Neural cell (in vitro differentiated cells): ENCODE measurements around the gene ADGRF5. TPM values are rescaled to one million over a fixed set of nuclear protein-coding genes. Genes with fewer than 3 reads are reported as not detected.

Source experiments
- H2AFZ ChIP-seq: fragments of 200-600, 300-800 bp; sonication (generic), shearing (Covaris generic); 2 replicates; pipeline ENCODE4 v1.6.0; 2014; ENCODE audit warnings: low read depth, mild to moderate bottlenecking, antibody characterized with exemption, low read length, moderate library complexity
- H3F3A ChIP-seq: fragments of 200-600 bp; shearing (Covaris generic); 2 replicates; pipeline ENCODE4 v1.6.1; 2016; ENCODE audit warnings: mild to moderate bottlenecking, moderate library complexity, mixed read lengths, antibody characterized with exemption, low read length; ENCODE audit not compliant: insufficient read depth, poor library complexity, severe bottlenecking
- H3K27ac ChIP-seq: fragments of 200-600, 300-800 bp; sonication (generic), shearing (Covaris generic); 2 replicates; pipeline ENCODE4 v1.5.1; 2014; ENCODE audit warnings: mild to moderate bottlenecking, low read length, moderate library complexity
- H3K27me3 ChIP-seq: fragments of 300-800, 200-600 bp; sonication (generic), shearing (Covaris generic); 2 replicates; pipeline ENCODE4 v1.6.0; 2014; ENCODE audit warnings: mild to moderate bottlenecking, low read depth, low read length, moderate library complexity; ENCODE audit not compliant: insufficient read depth
- H3K36me3 ChIP-seq: fragments of 300-800, 200-600 bp; sonication (generic), shearing (Covaris generic); 2 replicates; pipeline ENCODE4 v1.5.1; 2014; ENCODE audit warnings: mild to moderate bottlenecking, antibody characterized with exemption, low read length, moderate library complexity; ENCODE audit not compliant: insufficient read depth
- H3K4me2 ChIP-seq: fragments of 300-800, 200-600 bp; sonication (generic), shearing (Covaris generic); 2 replicates; pipeline ENCODE4 v1.6.0; 2014; ENCODE audit warnings: mild to moderate bottlenecking, low read length
- H3K4me3 ChIP-seq: fragments of 300-800, 200-600 bp; sonication (generic), shearing (Covaris generic); 2 replicates; pipeline ENCODE4 v1.5.1; 2014; ENCODE audit warnings: mild to moderate bottlenecking, low read length, moderate library complexity
- H3K79me2 ChIP-seq: fragments of 200-600 bp; shearing (Covaris generic); replicated peaks from 2 replicates; pipeline ENCODE4 v1.6.0; 2014; ENCODE audit warnings: mild to moderate bottlenecking, low read length, moderate library complexity; ENCODE audit not compliant: insufficient read depth
- H3K9ac ChIP-seq: fragments of 300-800, 200-600 bp; sonication (generic), shearing (Covaris generic); 2 replicates; pipeline ENCODE4 v1.6.1; 2016; ENCODE audit warnings: mild to moderate bottlenecking, low read length, mixed read lengths
- H3K9me2 ChIP-seq: fragments of 200-600 bp; shearing (Covaris generic); 2 replicates; pipeline ENCODE4 v1.6.1; 2016; ENCODE audit warnings: mild to moderate bottlenecking, low read length, mixed read lengths; ENCODE audit not compliant: insufficient read depth
- H3K9me3 ChIP-seq: fragments of 200-600, 300-800 bp; sonication (generic), shearing (Covaris generic); 2 replicates; pipeline ENCODE4 v1.6.1; 2016; ENCODE audit warnings: mild to moderate bottlenecking, mixed run types, low read length, moderate library complexity, mixed read lengths
- H4K20me1 ChIP-seq: fragments of 200-600 bp; shearing (Covaris generic); 2 replicates; pipeline ENCODE4 v1.6.1; 2016; ENCODE audit warnings: mild to moderate bottlenecking, mixed run types; ENCODE audit not compliant: insufficient read depth
- EP300 ChIP-seq: fragments of 450-650 bp; conservative IDR thresholded peaks from 2 replicates; pipeline ENCODE4 v1.6.1; 2014; ENCODE audit warnings: antibody characterized with exemption, mild to moderate bottlenecking, moderate library complexity; ENCODE audit not compliant: poor library complexity, severe bottlenecking
- EZH2 ChIP-seq: fragments of 200-600, 300-800 bp; shearing (Covaris generic), sonication (generic); IDR thresholded peaks from 2 replicates; pipeline ENCODE4 v1.6.1; 2014; ENCODE audit warnings: antibody characterized with exemption, low read length, borderline replicate concordance, mild to moderate bottlenecking; ENCODE audit not compliant: insufficient read depth, poor library complexity, severe bottlenecking
- MXI1 ChIP-seq: fragments of 450-650 bp; conservative IDR thresholded peaks from 2 replicates; pipeline ENCODE4 v1.6.1; 2014; ENCODE audit warnings: antibody characterized with exemption, mild to moderate bottlenecking; ENCODE audit not compliant: poor library complexity, severe bottlenecking
- POLR2AphosphoS5 ChIP-seq: IDR thresholded peaks from 2 replicates; pipeline ENCODE4 v1.6.1; 2012
- RAD21 ChIP-seq: fragments of 450-650 bp; conservative IDR thresholded peaks from 2 replicates; pipeline ENCODE4 v1.6.1; 2014; ENCODE audit warnings: antibody characterized with exemption, mild to moderate bottlenecking, moderate library complexity
- SMC3 ChIP-seq: fragments of 450-650 bp; conservative IDR thresholded peaks from 2 replicates; pipeline ENCODE4 v1.6.1; 2014; ENCODE audit warnings: antibody characterized with exemption, mild to moderate bottlenecking, moderate library complexity; ENCODE audit not compliant: poor library complexity
- TAF1 ChIP-seq: IDR thresholded peaks from 2 replicates; pipeline ENCODE4 v1.6.1; 2012; ENCODE audit warnings: low read depth
- polyA plus RNA-seq: library from polyadenylated mRNA; depleted of rRNA; stranded (reverse); fragments of >200 nt; gene quantifications from 2 replicates; pipeline ENCODE4 v1.2.3, GENCODE V29; 2014
- TF ChIP-seq, protein P1 (sequence below): fragments of 450-650 bp; IDR thresholded peaks from 2 replicates; pipeline ENCODE4 v1.5.1; 2014; ENCODE audit warnings: antibody characterized with exemption, mild to moderate bottlenecking, moderate library complexity; ENCODE audit not compliant: poor library complexity, severe bottlenecking
- TF ChIP-seq, protein P2 (sequence below): IDR thresholded peaks from 2 replicates; pipeline ENCODE4 v1.6.1; 2012; ENCODE audit warnings: borderline replicate concordance

The ADGRF5 gene
- polyA plus RNA-seq, 1 donor from 2014 or later, result not detected

DNA sequence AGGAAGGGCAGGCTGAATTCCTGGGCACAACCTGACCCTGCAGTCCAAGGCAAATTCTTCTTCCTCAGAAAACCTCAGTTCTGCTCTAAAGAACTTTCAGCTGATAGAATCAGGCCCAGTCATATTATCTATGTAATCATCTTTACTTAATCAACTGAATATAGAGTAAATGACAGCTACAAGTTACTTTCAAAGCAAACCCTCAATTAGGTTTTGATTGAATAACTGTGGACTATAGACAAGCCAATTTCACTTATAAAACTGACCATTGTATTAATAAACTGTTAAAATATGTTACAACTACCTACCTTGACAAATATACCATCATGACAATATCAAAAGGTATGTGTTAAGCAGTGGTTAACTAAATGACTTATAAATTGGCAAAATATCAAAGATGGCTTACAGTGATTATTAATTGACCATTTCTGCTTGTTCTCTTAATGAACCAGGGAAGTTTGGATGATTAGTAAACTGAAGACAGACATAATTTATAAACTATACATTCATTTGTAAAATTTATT is 46.1 kb upstream of the ADGRF5 start:
- Histone ChIP-seq H3F3A (no peaks in the 10 kb centered on the region), H3K4me3 (no peak overlapping the region), H3K36me3 (no peaks in the 10 kb centered on the region), H3K79me2 (no peaks in the 10 kb centered on the region), H4K20me1 (no peaks in the 10 kb centered on the region), H2AFZ (no peak overlapping the region), H3K27me3 (no peaks in the 10 kb centered on the region), H3K4me2 (no peak overlapping the region), H3K9ac (no peak overlapping the region), H3K27ac (no peak overlapping the region), H3K9me2 (no peaks in the 10 kb centered on the region), H3K9me3 (no peaks in the 10 kb centered on the region)
- TF ChIP-seq, protein P1, sequence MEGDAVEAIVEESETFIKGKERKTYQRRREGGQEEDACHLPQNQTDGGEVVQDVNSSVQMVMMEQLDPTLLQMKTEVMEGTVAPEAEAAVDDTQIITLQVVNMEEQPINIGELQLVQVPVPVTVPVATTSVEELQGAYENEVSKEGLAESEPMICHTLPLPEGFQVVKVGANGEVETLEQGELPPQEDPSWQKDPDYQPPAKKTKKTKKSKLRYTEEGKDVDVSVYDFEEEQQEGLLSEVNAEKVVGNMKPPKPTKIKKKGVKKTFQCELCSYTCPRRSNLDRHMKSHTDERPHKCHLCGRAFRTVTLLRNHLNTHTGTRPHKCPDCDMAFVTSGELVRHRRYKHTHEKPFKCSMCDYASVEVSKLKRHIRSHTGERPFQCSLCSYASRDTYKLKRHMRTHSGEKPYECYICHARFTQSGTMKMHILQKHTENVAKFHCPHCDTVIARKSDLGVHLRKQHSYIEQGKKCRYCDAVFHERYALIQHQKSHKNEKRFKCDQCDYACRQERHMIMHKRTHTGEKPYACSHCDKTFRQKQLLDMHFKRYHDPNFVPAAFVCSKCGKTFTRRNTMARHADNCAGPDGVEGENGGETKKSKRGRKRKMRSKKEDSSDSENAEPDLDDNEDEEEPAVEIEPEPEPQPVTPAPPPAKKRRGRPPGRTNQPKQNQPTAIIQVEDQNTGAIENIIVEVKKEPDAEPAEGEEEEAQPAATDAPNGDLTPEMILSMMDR, result no peak
- TF ChIP-seq MXI1, result no peak
- no peak for TF ChIP-seq EP300
- TF ChIP-seq RAD21, result no peak
- TF ChIP-seq SMC3, result no peak
- no peak for TF ChIP-seq EZH2
- no peak for TF ChIP-seq TAF1
- no peak for TF ChIP-seq POLR2AphosphoS5
- TF ChIP-seq, protein P2, sequence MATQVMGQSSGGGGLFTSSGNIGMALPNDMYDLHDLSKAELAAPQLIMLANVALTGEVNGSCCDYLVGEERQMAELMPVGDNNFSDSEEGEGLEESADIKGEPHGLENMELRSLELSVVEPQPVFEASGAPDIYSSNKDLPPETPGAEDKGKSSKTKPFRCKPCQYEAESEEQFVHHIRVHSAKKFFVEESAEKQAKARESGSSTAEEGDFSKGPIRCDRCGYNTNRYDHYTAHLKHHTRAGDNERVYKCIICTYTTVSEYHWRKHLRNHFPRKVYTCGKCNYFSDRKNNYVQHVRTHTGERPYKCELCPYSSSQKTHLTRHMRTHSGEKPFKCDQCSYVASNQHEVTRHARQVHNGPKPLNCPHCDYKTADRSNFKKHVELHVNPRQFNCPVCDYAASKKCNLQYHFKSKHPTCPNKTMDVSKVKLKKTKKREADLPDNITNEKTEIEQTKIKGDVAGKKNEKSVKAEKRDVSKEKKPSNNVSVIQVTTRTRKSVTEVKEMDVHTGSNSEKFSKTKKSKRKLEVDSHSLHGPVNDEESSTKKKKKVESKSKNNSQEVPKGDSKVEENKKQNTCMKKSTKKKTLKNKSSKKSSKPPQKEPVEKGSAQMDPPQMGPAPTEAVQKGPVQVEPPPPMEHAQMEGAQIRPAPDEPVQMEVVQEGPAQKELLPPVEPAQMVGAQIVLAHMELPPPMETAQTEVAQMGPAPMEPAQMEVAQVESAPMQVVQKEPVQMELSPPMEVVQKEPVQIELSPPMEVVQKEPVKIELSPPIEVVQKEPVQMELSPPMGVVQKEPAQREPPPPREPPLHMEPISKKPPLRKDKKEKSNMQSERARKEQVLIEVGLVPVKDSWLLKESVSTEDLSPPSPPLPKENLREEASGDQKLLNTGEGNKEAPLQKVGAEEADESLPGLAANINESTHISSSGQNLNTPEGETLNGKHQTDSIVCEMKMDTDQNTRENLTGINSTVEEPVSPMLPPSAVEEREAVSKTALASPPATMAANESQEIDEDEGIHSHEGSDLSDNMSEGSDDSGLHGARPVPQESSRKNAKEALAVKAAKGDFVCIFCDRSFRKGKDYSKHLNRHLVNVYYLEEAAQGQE, result no peak

GRCh38 chr6:46964716-46965519 is 43.2 kb upstream of the ADGRF5 start:
- no peaks in the 10 kb centered on the region for H3K9me3 ChIP-seq
- no peak overlapping the region for H3K27ac ChIP-seq
- H3K4me2 ChIP-seq, result no peak overlapping the region
- no peaks in the 10 kb centered on the region for H3K9me2 ChIP-seq
- H4K20me1 ChIP-seq, result no peaks in the 10 kb centered on the region
- H2AFZ ChIP-seq, result no peak overlapping the region
- no peaks in the 10 kb centered on the region for H3K36me3 ChIP-seq
- no peaks in the 10 kb centered on the region for H3F3A ChIP-seq
- H3K79me2 ChIP-seq, result no peaks in the 10 kb centered on the region
- no peak overlapping the region for H3K4me3 ChIP-seq
- H3K27me3 ChIP-seq, result no peaks in the 10 kb centered on the region
- H3K9ac ChIP-seq, result no peak overlapping the region
- TF ChIP-seq, protein P2, result peak; percentile 74
- TF ChIP-seq POLR2AphosphoS5 (peak; percentile 35), RAD21 (no peak), EZH2 (no peak), TAF1 (no peak), SMC3 (no peak), EP300 (no peak)
